DND-41 (cell line): Measurements from ENCODE around the gene HSF2BP.

ENCODE experiments used
- ATAC-seq: fragments of 200-7000 bp; cut with Tn5 transposase; 3 replicates; pipeline ENCODE4 v1.9.1; 2021; ENCODE audit warnings: low read depth; ENCODE audit not compliant: insufficient read depth
- DNase-seq: peaks from one replicate; pipeline ENCODE4 v3.0.0-alpha.2; 2020
- H2AFZ ChIP-seq: 2 replicates; pipeline ENCODE4 v1.6.0; 2012; ENCODE audit warnings: low read depth, low read length
- H3K27ac ChIP-seq: 2 replicates; pipeline ENCODE4 v1.5.1; 2012; ENCODE audit warnings: low read length, inconsistent platforms
- H3K27me3 ChIP-seq: fragments of 200-600 bp; sonication (generic); 2 replicates; pipeline ENCODE4 v1.6.0; 2012; ENCODE audit warnings: low read length, mild to moderate bottlenecking, inconsistent platforms; ENCODE audit not compliant: insufficient read depth, poor library complexity
- H3K36me3 ChIP-seq: 2 replicates; pipeline ENCODE4 v1.5.1; 2012; ENCODE audit warnings: low read length, inconsistent platforms; ENCODE audit not compliant: insufficient read depth
- H3K4me1 ChIP-seq: 2 replicates; pipeline ENCODE4 v1.5.1; 2012; ENCODE audit warnings: mild to moderate bottlenecking, low read length; ENCODE audit not compliant: insufficient read depth
- H3K4me2 ChIP-seq: 2 replicates; pipeline ENCODE4 v1.6.0; 2012; ENCODE audit warnings: mild to moderate bottlenecking, moderate library complexity, low read length, inconsistent platforms; ENCODE audit not compliant: insufficient read depth
- H3K4me3 ChIP-seq, 2 experiments: fragments of 200-600 bp in 1 of 2; shearing (Covaris generic) in 1 of 2; 2 replicates each; pipeline ENCODE4 v1.5.1; 2012 to 2016; ENCODE audit warnings: inconsistent platforms in 2 of 2, low read length in 2 of 2, mild to moderate bottlenecking in 2 of 2, low read depth in 1 of 2, moderate library complexity in 1 of 2
- H3K79me2 ChIP-seq: 2 replicates; pipeline ENCODE4 v1.6.0; 2012; ENCODE audit warnings: low read length, inconsistent platforms; ENCODE audit not compliant: insufficient read depth
- H3K9ac ChIP-seq: 2 replicates; pipeline ENCODE4 v1.6.0; 2012; ENCODE audit warnings: low read depth, mild to moderate bottlenecking, inconsistent platforms, low read length, moderate library complexity
- H3K9me3 ChIP-seq: 2 replicates; pipeline ENCODE4 v1.5.1; 2012; ENCODE audit warnings: low read length, moderate library complexity, mild to moderate bottlenecking, inconsistent platforms; ENCODE audit not compliant: insufficient read depth, severe bottlenecking
- H4K20me1 ChIP-seq: 2 replicates; pipeline ENCODE4 v1.6.0; 2012; ENCODE audit warnings: low read length; ENCODE audit not compliant: insufficient read depth
- CTCF ChIP-seq: IDR thresholded peaks from 2 replicates; pipeline ENCODE4 v1.5.1; 2012; ENCODE audit warnings: borderline replicate concordance, low read length, moderate library complexity, mild to moderate bottlenecking; ENCODE audit not compliant: poor library complexity, severe bottlenecking; ENCODE audit errors: extremely low read depth
- EZH2 ChIP-seq: IDR thresholded peaks from 3 replicates; pipeline ENCODE4 v1.6.1; 2012; ENCODE audit warnings: borderline replicate concordance, low read depth, mild to moderate bottlenecking, moderate library complexity, low read length, inconsistent platforms; ENCODE audit not compliant: severe bottlenecking

The HSF2BP gene

GRCh38 chr21:43605320-43606215, 53.7 kb downstream of the HSF2BP start:
- H3K27ac ChIP-seq: no peak overlapping the region
- no peaks in the 10 kb centered on the region for H3K36me3 ChIP-seq
- ATAC-seq (no peak), DNase-seq (no peak)
- H3K4me1 ChIP-seq: no peaks in the 10 kb centered on the region
- H3K4me3 ChIP-seq: no peak overlapping the region
- H3K9ac ChIP-seq: no peak overlapping the region
- H4K20me1 ChIP-seq: no peaks in the 10 kb centered on the region
- no peaks in the 10 kb centered on the region for H3K9me3 ChIP-seq
- no peak overlapping the region for H2AFZ ChIP-seq
- TF ChIP-seq CTCF (no peak), EZH2 (no peak)
- H3K79me2 ChIP-seq: no peaks in the 10 kb centered on the region
- H3K27me3 ChIP-seq: no peaks in the 10 kb centered on the region
- no peak overlapping the region for H3K4me2 ChIP-seq

GRCh38 chr21:43604505-43605204, 54.6 kb downstream of the HSF2BP start:
- Histone ChIP-seq H3K36me3 (no peaks in the 10 kb centered on the region), H3K9me3 (no peaks in the 10 kb centered on the region), H4K20me1 (no peaks in the 10 kb centered on the region), H3K9ac (no peak overlapping the region), H3K4me2 (no peak overlapping the region), H3K4me3 (no peak overlapping the region), H3K27me3 (no peaks in the 10 kb centered on the region), H3K4me1 (no peaks in the 10 kb centered on the region), H3K27ac (no peak overlapping the region), H3K79me2 (no peaks in the 10 kb centered on the region), H2AFZ (no peak overlapping the region)
- ATAC-seq (no peak), DNase-seq (no peak)
- TF ChIP-seq CTCF: no peak
- no peak for TF ChIP-seq EZH2

- Histone ChIP-seq H3K27me3 (no peaks in the 10 kb centered on the region), H3K27ac (no peak overlapping the region), H3K4me3 (no peak overlapping the region), H3K4me1 (no peaks in the 10 kb centered on the region), H3K79me2 (no peaks in the 10 kb centered on the region), H2AFZ (no peak overlapping the region), H3K9ac (no peak overlapping the region), H3K9me3 (no peaks in the 10 kb centered on the region), H3K36me3 (no peaks in the 10 kb centered on the region), H4K20me1 (no peaks in the 10 kb centered on the region), H3K4me2 (no peak overlapping the region)
- DNase-seq: no peak
- no peak for ATAC-seq
- TF ChIP-seq CTCF (no peak), EZH2 (no peak)
Observed at GRCh38 chr21:43603641-43604504, 55.4 kb downstream of the HSF2BP start.
